GM12873 (cell line): Measurements from ENCODE around the gene TMEM131.

Source experiments
- CTCF ChIP-seq: IDR thresholded peaks from 2 replicates; pipeline ENCODE4 v1.5.1; 2012; ENCODE audit warnings: low read depth, mild to moderate bottlenecking, moderate library complexity, low read length, control low read depth; ENCODE audit not compliant: insufficient read depth; ENCODE audit errors: missing control alignments

Gene TMEM131

GRCh38 chr2:97928591-97928990 is 67.2 kb downstream of the TMEM131 start:
- no peak for TF ChIP-seq CTCF

GRCh38 chr2:97926946-97927345 is 68.8 kb downstream of the TMEM131 start:
- no peak for TF ChIP-seq CTCF

GRCh38 chr2:97924194-97924593 is 71.6 kb downstream of the TMEM131 start:
- TF ChIP-seq CTCF: no peak

- TF ChIP-seq CTCF: no peak
Observed at GRCh38 chr2:97919858-97920257, 75.9 kb downstream of the TMEM131 start.

GRCh38 chr2:97918818-97919217 is 76.9 kb downstream of the TMEM131 start:
- no peak for TF ChIP-seq CTCF

GRCh38 chr2:97914691-97915213 is 81.0 kb downstream of the TMEM131 start:
- no peak for TF ChIP-seq CTCF

GRCh38 chr2:97913846-97914245 is 81.9 kb downstream of the TMEM131 start:
- TF ChIP-seq CTCF: no peak
